ENCODE results near the gene DNAH8. TPM values are rescaled to one million over a fixed set of nuclear protein-coding genes. Genes with fewer than 3 reads are reported as not detected.

DNAH8 gene
- polyA plus RNA-seq, 3 donors: not detected

DNA sequence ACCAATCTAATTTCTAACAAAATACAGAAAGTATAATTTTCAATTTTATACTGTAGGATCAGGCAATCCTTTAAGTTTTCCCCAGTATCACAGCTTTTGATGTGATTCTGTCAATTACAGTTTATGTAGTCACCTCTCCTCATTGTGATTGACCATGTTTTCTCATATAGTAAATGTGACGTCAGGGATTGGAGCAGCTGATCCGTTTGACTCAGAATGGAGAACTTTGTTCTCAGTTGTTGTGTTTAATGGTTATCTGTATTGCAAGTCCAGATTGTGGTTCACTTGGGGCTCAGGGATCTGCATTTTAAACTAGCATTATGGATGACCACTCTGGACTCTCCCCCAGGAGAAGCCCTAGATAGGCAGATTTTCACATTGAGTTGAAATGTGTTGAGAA, 90.6 kb downstream of the DNAH8 start:
- no peaks in the 10 kb centered on the region for H3K36me3 Mint-ChIP-seq
- no peaks in the 10 kb centered on the region for H3K4me1 Mint-ChIP-seq
- Histone ChIP-seq H3K36me3 (replicated peaks in 1 of 2; ENCODE audit: control insufficient read depth in 1 of 2, insufficient read depth in 2 of 2, low read length in 2 of 2) (no peaks in the 10 kb centered on the region), H3K27me3 (ENCODE audit: control insufficient read depth in 2 of 2, insufficient read depth in 2 of 2, low read length in 2 of 2) (peaks cover 4% of the 10 kb centered on the region in 2 donors), H3K4me1 (ENCODE audit: control insufficient read depth in 1 of 2, insufficient read depth in 2 of 2, low read length in 2 of 2) (no peaks in the 10 kb centered on the region), H3K79me2 (ENCODE audit: insufficient read depth, low read length) (no peaks in the 10 kb centered on the region), H4K20me1 (ENCODE audit: insufficient read depth, low read length) (no peaks in the 10 kb centered on the region), H3K4me2 (replicated peaks; ENCODE audit: extremely low read depth, low read length, poor library complexity, severe bottlenecking) (no peak overlapping the region), H3K27ac (ENCODE audit: low read depth in 1 of 2, low read length in 2 of 2) (no peak overlapping the region), H3K9me3 (replicated peaks in 1 of 2; ENCODE audit: control insufficient read depth in 1 of 2, insufficient read depth in 1 of 2, low read length in 2 of 2) (no peaks in the 10 kb centered on the region), H3K9ac (ENCODE audit: insufficient read depth, low read length, poor library complexity, severe bottlenecking) (no peak overlapping the region), H3K4me3 (replicated peaks in 1 of 3; ENCODE audit: low read depth in 2 of 3, low read length in 3 of 3) (no peak overlapping the region), H2AFZ (ENCODE audit: insufficient read depth, low read depth, low read length, poor library complexity, severe bottlenecking) (no peak overlapping the region)
- no CpG with 5 or more reads among the region's 2 CpGs for WGBS (ENCODE audit: insufficient coverage)
- intact Hi-C loops (cut with micrococcal nuclease): no loop called here
- peaks cover 13 to 28% (median 16%) of the 10 kb centered on the region in 3 donors for H3K27me3 Mint-ChIP-seq (ENCODE audit: low read depth in 3 of 3)
- peaks cover 0 to 2% (median 0%) of the 10 kb centered on the region in 7 donors for H3K9me3 Mint-ChIP-seq
- DNase-seq: no peak
- TF ChIP-seq, protein P1, sequence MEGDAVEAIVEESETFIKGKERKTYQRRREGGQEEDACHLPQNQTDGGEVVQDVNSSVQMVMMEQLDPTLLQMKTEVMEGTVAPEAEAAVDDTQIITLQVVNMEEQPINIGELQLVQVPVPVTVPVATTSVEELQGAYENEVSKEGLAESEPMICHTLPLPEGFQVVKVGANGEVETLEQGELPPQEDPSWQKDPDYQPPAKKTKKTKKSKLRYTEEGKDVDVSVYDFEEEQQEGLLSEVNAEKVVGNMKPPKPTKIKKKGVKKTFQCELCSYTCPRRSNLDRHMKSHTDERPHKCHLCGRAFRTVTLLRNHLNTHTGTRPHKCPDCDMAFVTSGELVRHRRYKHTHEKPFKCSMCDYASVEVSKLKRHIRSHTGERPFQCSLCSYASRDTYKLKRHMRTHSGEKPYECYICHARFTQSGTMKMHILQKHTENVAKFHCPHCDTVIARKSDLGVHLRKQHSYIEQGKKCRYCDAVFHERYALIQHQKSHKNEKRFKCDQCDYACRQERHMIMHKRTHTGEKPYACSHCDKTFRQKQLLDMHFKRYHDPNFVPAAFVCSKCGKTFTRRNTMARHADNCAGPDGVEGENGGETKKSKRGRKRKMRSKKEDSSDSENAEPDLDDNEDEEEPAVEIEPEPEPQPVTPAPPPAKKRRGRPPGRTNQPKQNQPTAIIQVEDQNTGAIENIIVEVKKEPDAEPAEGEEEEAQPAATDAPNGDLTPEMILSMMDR (IDR thresholded peaks at IDR 0.05): no peak
- H3K27ac Mint-ChIP-seq: no peak overlapping the region
- no peak overlapping the region for H3K4me3 Mint-ChIP-seq

DNA sequence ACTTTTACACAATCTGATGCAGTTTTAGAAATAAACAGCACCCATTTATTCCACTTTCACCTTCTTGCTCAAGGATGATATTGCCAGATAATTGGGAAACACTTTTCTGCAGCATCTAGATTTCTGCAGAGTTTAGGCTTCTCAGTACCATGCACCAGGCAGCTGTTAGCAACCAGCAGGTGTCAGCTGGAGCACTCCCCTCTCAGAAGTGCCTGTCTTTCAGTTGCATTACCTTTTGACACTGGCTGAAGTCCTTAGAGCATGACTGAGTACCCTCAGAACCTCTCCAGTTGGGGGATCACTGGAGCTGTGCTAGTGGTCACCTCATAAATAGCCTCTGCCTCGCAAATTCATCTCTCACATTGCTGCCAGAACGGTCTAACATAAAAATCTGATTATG, 91.2 kb downstream of the DNAH8 start:
- Mint-ChIP-seq H3K9me3 (peaks cover 0 to 2% (median 0%) of the 10 kb centered on the region in 7 donors), H3K4me1 (no peaks in the 10 kb centered on the region), H3K4me3 (no peak overlapping the region), H3K27me3 (ENCODE audit: low read depth in 3 of 3) (peaks cover 13 to 26% (median 13%) of the 10 kb centered on the region in 3 donors), H3K36me3 (no peaks in the 10 kb centered on the region), H3K27ac (no peak overlapping the region)
- intact Hi-C loops (cut with micrococcal nuclease): no loop called here
- Histone ChIP-seq H3K79me2 (ENCODE audit: insufficient read depth, low read length) (no peaks in the 10 kb centered on the region), H3K27ac (ENCODE audit: low read depth in 1 of 2, low read length in 2 of 2) (no peak overlapping the region), H3K27me3 (ENCODE audit: control insufficient read depth in 2 of 2, insufficient read depth in 2 of 2, low read length in 2 of 2) (peaks cover 4% of the 10 kb centered on the region in 2 donors), H3K4me3 (replicated peaks in 1 of 3; ENCODE audit: low read depth in 2 of 3, low read length in 3 of 3) (no peak overlapping the region), H4K20me1 (ENCODE audit: insufficient read depth, low read length) (no peaks in the 10 kb centered on the region), H3K36me3 (replicated peaks in 1 of 2; ENCODE audit: control insufficient read depth in 1 of 2, insufficient read depth in 2 of 2, low read length in 2 of 2) (no peaks in the 10 kb centered on the region), H3K4me1 (ENCODE audit: control insufficient read depth in 1 of 2, insufficient read depth in 2 of 2, low read length in 2 of 2) (no peaks in the 10 kb centered on the region), H3K9me3 (replicated peaks in 1 of 2; ENCODE audit: control insufficient read depth in 1 of 2, insufficient read depth in 1 of 2, low read length in 2 of 2) (no peaks in the 10 kb centered on the region), H3K4me2 (replicated peaks; ENCODE audit: extremely low read depth, low read length, poor library complexity, severe bottlenecking) (no peak overlapping the region), H2AFZ (ENCODE audit: insufficient read depth, low read depth, low read length, poor library complexity, severe bottlenecking) (no peak overlapping the region), H3K9ac (ENCODE audit: insufficient read depth, low read length, poor library complexity, severe bottlenecking) (no peak overlapping the region)
- TF ChIP-seq, protein P1 (IDR thresholded peaks at IDR 0.05): no peak
- no peak for DNase-seq
- WGBS (ENCODE audit: insufficient coverage): 100% methylated on average over 1 of the region's 2 CpGs

Measured in CD14-positive monocyte (primary cell).